ENCODE measurements around the gene SPEM3.
A peak's percentile ranks its signal among the peaks of the same experiment; 100 is the strongest.

SPEM3 gene

GRCh38 chr17:7428557-7428956 is at the start of gene SPEM3:
SPEM3 (plus strand) TSS chr17:7428857; CDS start chr17:7428903, 46 bp downstream.
- TF ChIP-seq TSHZ2 (CRISPR knock-in tag; IDR thresholded peaks at IDR 0.05) (no peak), CREB5 (CRISPR knock-in tag; IDR thresholded peaks at IDR 0.05; ENCODE audit: low read depth) (no peak), RARB (CRISPR knock-in tag; IDR thresholded peaks at IDR 0.05) (no peak), PATZ1 (CRISPR knock-in tag; IDR thresholded peaks at IDR 0.05; ENCODE audit: borderline replicate concordance) (no peak), ZNF565 (CRISPR knock-in tag; conservative IDR thresholded peaks at IDR 0.05; ENCODE audit: low read depth) (no peak), ZFP30 (CRISPR knock-in tag; IDR thresholded peaks at IDR 0.05) (no peak), ARNTL (CRISPR knock-in tag; IDR thresholded peaks at IDR 0.05; ENCODE audit: borderline replicate concordance, low read depth) (no peak), BACH2 (CRISPR knock-in tag; IDR thresholded peaks at IDR 0.05; ENCODE audit: borderline replicate concordance) (no peak), PPARA (CRISPR knock-in tag; IDR thresholded peaks at IDR 0.05; ENCODE audit: borderline replicate concordance) (no peak), ISL1 (CRISPR knock-in tag; IDR thresholded peaks at IDR 0.05) (no peak), POU6F1 (CRISPR knock-in tag; IDR thresholded peaks at IDR 0.05; ENCODE audit: borderline replicate concordance, low read depth) (no peak)
- no peak; the same call in 2 of the 3 replicates for ATAC-seq

DNA sequence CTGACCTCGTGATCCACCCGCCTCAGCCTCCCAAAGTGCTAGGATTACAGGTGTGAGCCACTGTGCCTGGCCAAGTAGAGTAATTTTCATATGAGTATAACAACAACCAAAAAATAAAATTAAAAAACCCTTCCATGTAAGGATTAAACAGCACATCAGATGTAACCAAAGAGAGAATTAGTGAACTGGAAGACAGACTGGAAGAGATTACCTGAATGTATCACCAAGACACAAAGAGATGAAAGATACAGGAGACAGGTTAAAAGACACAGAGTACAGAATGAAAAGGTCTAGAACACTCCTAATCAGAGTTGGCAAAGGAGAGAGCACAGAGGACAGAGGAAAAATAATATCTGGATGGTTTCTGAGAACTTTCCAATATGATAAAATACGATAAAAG is 49.5 kb upstream of the SPEM3 start:
- no peak for ATAC-seq

GRCh38 chr17:7380321-7380720 is 48.3 kb upstream of the SPEM3 start:
- no peak for ATAC-seq
- TF ChIP-seq ZNF8 (CRISPR knock-in tag; IDR thresholded peaks at IDR 0.05), result no peak
- TF ChIP-seq ARNTL (CRISPR knock-in tag; IDR thresholded peaks at IDR 0.05; ENCODE audit: borderline replicate concordance, low read depth), result no peak
- no peak for TF ChIP-seq ZFP3 (CRISPR knock-in tag; IDR thresholded peaks at IDR 0.05)
- TF ChIP-seq CREB5 (CRISPR knock-in tag; IDR thresholded peaks at IDR 0.05; ENCODE audit: low read depth), result no peak
- TF ChIP-seq ZFP30 (CRISPR knock-in tag; IDR thresholded peaks at IDR 0.05), result no peak
- TF ChIP-seq ZNF70 (CRISPR knock-in tag; IDR thresholded peaks at IDR 0.05), result no peak
- no peak for TF ChIP-seq CSRNP3 (CRISPR knock-in tag; IDR thresholded peaks at IDR 0.05)
- TF ChIP-seq ESRRG (CRISPR knock-in tag; IDR thresholded peaks at IDR 0.05), result no peak
- TF ChIP-seq PPARA (CRISPR knock-in tag; IDR thresholded peaks at IDR 0.05; ENCODE audit: borderline replicate concordance), result no peak
- no peak for TF ChIP-seq OSR1 (CRISPR knock-in tag; IDR thresholded peaks at IDR 0.05)
- TF ChIP-seq RARB (CRISPR knock-in tag; IDR thresholded peaks at IDR 0.05), result no peak
- no peak for TF ChIP-seq TCF4 (CRISPR knock-in tag; IDR thresholded peaks at IDR 0.05; ENCODE audit: borderline replicate concordance)
- TF ChIP-seq PATZ1 (CRISPR knock-in tag; IDR thresholded peaks at IDR 0.05; ENCODE audit: borderline replicate concordance), result no peak

More for the DNA sequence above, 49.5 kb upstream of the SPEM3 start:
- TF ChIP-seq RARB (CRISPR knock-in tag; IDR thresholded peaks at IDR 0.05), result no peak
- no peak for TF ChIP-seq TCF4 (CRISPR knock-in tag; IDR thresholded peaks at IDR 0.05; ENCODE audit: borderline replicate concordance)
- TF ChIP-seq ZFP30 (CRISPR knock-in tag; IDR thresholded peaks at IDR 0.05), result peak; percentile 98
